ENCODE results near the gene RBM5.

The RBM5 gene

DNA sequence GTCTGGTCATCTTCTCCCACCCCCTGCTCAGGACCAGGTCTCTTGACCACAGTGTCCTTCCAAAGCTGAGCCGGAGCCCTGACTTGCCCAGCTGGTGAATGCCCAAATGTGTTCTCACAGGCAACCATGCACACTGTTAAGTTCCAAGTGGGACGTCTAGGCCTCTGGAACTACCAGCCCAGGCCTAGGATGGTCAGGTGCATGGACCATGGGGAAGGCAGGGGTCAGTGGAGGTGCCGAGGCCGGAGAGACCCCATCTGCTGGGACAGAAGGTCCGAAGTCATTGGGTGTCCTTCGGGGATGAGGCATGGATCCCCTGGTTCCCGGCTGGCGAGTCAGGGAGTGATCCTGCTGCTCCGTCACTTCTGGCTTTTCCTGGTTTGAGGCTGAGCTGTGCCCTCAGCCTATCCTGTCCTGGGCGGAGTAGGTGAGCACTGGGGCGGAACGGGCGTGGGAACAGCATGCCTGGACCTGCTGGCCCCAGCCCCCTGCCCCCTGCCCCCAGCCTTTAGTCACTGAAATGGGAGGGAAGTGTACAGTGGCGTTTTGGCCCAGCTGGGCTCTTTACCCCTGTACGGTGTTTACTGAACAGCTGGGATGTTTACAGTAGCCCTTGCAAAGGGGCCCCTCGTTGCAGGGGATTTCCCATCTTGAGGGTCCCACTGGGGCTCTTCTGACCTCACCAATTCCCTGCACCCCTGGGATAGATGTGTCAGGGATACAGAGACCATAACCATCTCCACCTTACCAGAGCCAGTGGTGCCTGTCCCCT is 78.5 kb downstream of the RBM5 start:
- Histone ChIP-seq H3K79me2 (ENCODE audit: insufficient read depth, low read length) (no peaks in the 10 kb centered on the region), H3K4me1 (ENCODE audit: insufficient read depth, low read length, severe bottlenecking) (no peaks in the 10 kb centered on the region), H3K4me3 (ENCODE audit: low read depth, low read length, poor library complexity, severe bottlenecking) (no peak overlapping the region), H4K20me1 (ENCODE audit: insufficient read depth, low read length) (no peaks in the 10 kb centered on the region), H3K27me3 (ENCODE audit: insufficient read depth, low read length) (no peaks in the 10 kb centered on the region; the same call in 1 of the 2 replicates), H3K27ac (ENCODE audit: low read depth, low read length, poor library complexity, severe bottlenecking) (no peak overlapping the region), H3K9ac (ENCODE audit: low read length) (no peak overlapping the region), H3K9me2 (ENCODE audit: low read depth, low read length) (no peaks in the 10 kb centered on the region), H3F3A (ENCODE audit: insufficient read depth, low read length) (no peaks in the 10 kb centered on the region), H3K9me3 (ENCODE audit: low read length) (no peaks in the 10 kb centered on the region), H3K36me3 (ENCODE audit: insufficient read depth, low read length) (no peaks in the 10 kb centered on the region), H3K4me2 (ENCODE audit: low read length) (no peak overlapping the region), H2AFZ (ENCODE audit: low read length) (no peak overlapping the region)
- TF ChIP-seq EZH2 (IDR thresholded peaks at IDR 0.05; ENCODE audit: borderline replicate concordance, low read length) = no peak
- TF ChIP-seq, protein P1, sequence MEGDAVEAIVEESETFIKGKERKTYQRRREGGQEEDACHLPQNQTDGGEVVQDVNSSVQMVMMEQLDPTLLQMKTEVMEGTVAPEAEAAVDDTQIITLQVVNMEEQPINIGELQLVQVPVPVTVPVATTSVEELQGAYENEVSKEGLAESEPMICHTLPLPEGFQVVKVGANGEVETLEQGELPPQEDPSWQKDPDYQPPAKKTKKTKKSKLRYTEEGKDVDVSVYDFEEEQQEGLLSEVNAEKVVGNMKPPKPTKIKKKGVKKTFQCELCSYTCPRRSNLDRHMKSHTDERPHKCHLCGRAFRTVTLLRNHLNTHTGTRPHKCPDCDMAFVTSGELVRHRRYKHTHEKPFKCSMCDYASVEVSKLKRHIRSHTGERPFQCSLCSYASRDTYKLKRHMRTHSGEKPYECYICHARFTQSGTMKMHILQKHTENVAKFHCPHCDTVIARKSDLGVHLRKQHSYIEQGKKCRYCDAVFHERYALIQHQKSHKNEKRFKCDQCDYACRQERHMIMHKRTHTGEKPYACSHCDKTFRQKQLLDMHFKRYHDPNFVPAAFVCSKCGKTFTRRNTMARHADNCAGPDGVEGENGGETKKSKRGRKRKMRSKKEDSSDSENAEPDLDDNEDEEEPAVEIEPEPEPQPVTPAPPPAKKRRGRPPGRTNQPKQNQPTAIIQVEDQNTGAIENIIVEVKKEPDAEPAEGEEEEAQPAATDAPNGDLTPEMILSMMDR (IDR thresholded peaks at IDR 0.05; ENCODE audit: low read length) = no peak

DNA sequence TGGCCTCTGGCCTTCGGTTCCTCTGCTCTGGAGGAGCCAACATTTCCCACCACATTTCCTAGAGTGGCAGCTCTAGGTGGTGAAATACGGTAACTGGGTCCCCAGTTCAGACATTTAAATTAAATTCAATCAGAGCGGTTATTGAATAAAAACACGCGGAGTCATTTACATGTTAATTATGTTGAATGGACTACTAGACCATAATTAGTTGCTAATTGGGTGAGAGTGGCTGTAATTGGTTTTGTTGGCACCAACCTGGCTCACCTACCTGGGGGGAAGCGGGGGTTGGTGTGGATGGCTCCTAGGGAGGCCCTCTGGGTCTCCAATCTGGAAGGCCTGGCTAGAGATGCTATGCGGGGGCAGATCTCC is 79.1 kb downstream of the RBM5 start:
- Histone ChIP-seq H3K36me3 (ENCODE audit: insufficient read depth, low read length) (no peaks in the 10 kb centered on the region), H3K79me2 (ENCODE audit: insufficient read depth, low read length) (no peaks in the 10 kb centered on the region), H4K20me1 (ENCODE audit: insufficient read depth, low read length) (no peaks in the 10 kb centered on the region), H2AFZ (ENCODE audit: low read length) (no peak overlapping the region), H3K9me2 (ENCODE audit: low read depth, low read length) (no peaks in the 10 kb centered on the region), H3K4me3 (ENCODE audit: low read depth, low read length, poor library complexity, severe bottlenecking) (no peak overlapping the region), H3K27me3 (ENCODE audit: insufficient read depth, low read length) (no peaks in the 10 kb centered on the region; the same call in 1 of the 2 replicates), H3K4me1 (ENCODE audit: insufficient read depth, low read length, severe bottlenecking) (no peaks in the 10 kb centered on the region), H3F3A (ENCODE audit: insufficient read depth, low read length) (no peaks in the 10 kb centered on the region), H3K4me2 (ENCODE audit: low read length) (no peak overlapping the region), H3K9ac (ENCODE audit: low read length) (no peak overlapping the region), H3K27ac (ENCODE audit: low read depth, low read length, poor library complexity, severe bottlenecking) (no peak overlapping the region), H3K9me3 (ENCODE audit: low read length) (no peaks in the 10 kb centered on the region)
- TF ChIP-seq, protein P1 (IDR thresholded peaks at IDR 0.05; ENCODE audit: low read length) = no peak
- no peak for TF ChIP-seq EZH2 (IDR thresholded peaks at IDR 0.05; ENCODE audit: borderline replicate concordance, low read length)

DNA sequence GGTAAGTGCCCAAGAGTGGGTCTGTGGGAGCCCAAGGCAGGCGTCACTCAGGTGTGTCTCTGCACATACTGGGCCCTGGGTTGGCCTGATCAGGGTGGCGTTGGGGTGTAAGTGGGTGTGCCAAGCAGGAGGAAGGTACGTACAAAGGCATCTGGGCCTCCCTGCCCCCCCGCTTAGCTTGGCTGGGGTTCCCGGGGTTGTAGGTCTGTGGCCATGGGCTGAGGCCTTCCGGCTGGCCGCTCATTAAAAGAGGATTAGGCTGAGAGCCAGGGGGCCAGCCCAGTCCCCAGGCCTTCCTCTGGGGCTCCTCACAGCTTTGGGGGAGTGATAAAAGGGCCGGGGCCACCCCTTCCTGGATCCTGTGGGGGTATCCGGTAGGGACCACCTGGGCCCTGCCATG is 79.7 kb downstream of the RBM5 start:
- TF ChIP-seq, protein P1 (IDR thresholded peaks at IDR 0.05; ENCODE audit: low read length) = no peak
- no peak for TF ChIP-seq EZH2 (IDR thresholded peaks at IDR 0.05; ENCODE audit: borderline replicate concordance, low read length)
- no peaks in the 10 kb centered on the region for H3K36me3 ChIP-seq (ENCODE audit: insufficient read depth, low read length)
- H3K9ac ChIP-seq (ENCODE audit: low read length) = no peak overlapping the region
- H3K4me3 ChIP-seq (ENCODE audit: low read depth, low read length, poor library complexity, severe bottlenecking) = no peak overlapping the region
- H4K20me1 ChIP-seq (ENCODE audit: insufficient read depth, low read length) = no peaks in the 10 kb centered on the region
- no peak overlapping the region for H3K4me2 ChIP-seq (ENCODE audit: low read length)
- H3F3A ChIP-seq (ENCODE audit: insufficient read depth, low read length) = no peaks in the 10 kb centered on the region
- no peaks in the 10 kb centered on the region; the same call in 1 of the 2 replicates for H3K27me3 ChIP-seq (ENCODE audit: insufficient read depth, low read length)
- H3K9me3 ChIP-seq (ENCODE audit: low read length) = no peaks in the 10 kb centered on the region
- H3K9me2 ChIP-seq (ENCODE audit: low read depth, low read length) = no peaks in the 10 kb centered on the region
- no peak overlapping the region for H2AFZ ChIP-seq (ENCODE audit: low read length)
- H3K4me1 ChIP-seq (ENCODE audit: insufficient read depth, low read length, severe bottlenecking) = no peaks in the 10 kb centered on the region
- no peaks in the 10 kb centered on the region for H3K79me2 ChIP-seq (ENCODE audit: insufficient read depth, low read length)
- no peak overlapping the region for H3K27ac ChIP-seq (ENCODE audit: low read depth, low read length, poor library complexity, severe bottlenecking)

Measured in OCI-LY1 (cell line).